Activated naive CD8-positive, alpha-beta T cell treated with anti-CD3 and anti-CD28 coated beads, Interleukin-2, amount 50 U/mL, for 24 hours (primary cell): Measurements from ENCODE around the gene ASAH2.
"Not testable (repeated sequence)": the region's sequence is repeated elsewhere in the genome, so short reads cannot be mapped to it uniquely, and the experiment has no call there.

Source experiments
- ATAC-seq: fragments of 150-1000 bp; cut with Tn5 transposase; one replicate; pipeline ENCODE4 v1.10.0; 2021
- DNase-seq: peaks from one replicate; pipeline ENCODE4 v3.0.0; 2021
- H3K27ac Mint-ChIP-seq: one replicate; pipeline ENCODE4 v1.8.0; 2021; ENCODE audit warnings: mild to moderate bottlenecking, mixed read lengths
- H3K27me3 Mint-ChIP-seq: one replicate; pipeline ENCODE4 v1.8.0; 2021; ENCODE audit warnings: mixed read lengths
- H3K36me3 Mint-ChIP-seq: one replicate; pipeline ENCODE4 v1.8.0; 2021; ENCODE audit warnings: low read depth, mixed read lengths
- H3K4me1 Mint-ChIP-seq: one replicate; pipeline ENCODE4 v1.8.0; 2021; ENCODE audit warnings: mixed read lengths
- H3K4me3 Mint-ChIP-seq: one replicate; pipeline ENCODE4 v1.8.0; 2021; ENCODE audit warnings: mild to moderate bottlenecking, moderate library complexity, mixed read lengths
- H3K9me3 Mint-ChIP-seq: one replicate; pipeline ENCODE4 v1.8.0; 2021; ENCODE audit warnings: mixed read lengths

Gene ASAH2

GRCh38 chr10:50275650-50276235, 24.4 kb upstream of the ASAH2 start:
- Mint-ChIP-seq H3K4me3 (no peak overlapping the region), H3K27ac (no peak overlapping the region), H3K36me3 (no peaks in the 10 kb centered on the region), H3K27me3 (peaks cover 17% of the 10 kb centered on the region), H3K4me1 (no peaks in the 10 kb centered on the region), H3K9me3 (no peaks in the 10 kb centered on the region)
- DNase-seq: peak; percentile 51
- no peak for ATAC-seq

- Mint-ChIP-seq H3K36me3 (no peaks in the 10 kb centered on the region), H3K27ac (no peak overlapping the region), H3K27me3 (peaks cover 13% of the 10 kb centered on the region), H3K9me3 (no peaks in the 10 kb centered on the region), H3K4me1 (no peaks in the 10 kb centered on the region), H3K4me3 (no peak overlapping the region)
- ATAC-seq: no peak
- no peak for DNase-seq
Observed at GRCh38 chr10:50272531-50272930, 21.2 kb upstream of the ASAH2 start.

- Mint-ChIP-seq H3K36me3 (no peaks in the 10 kb centered on the region), H3K4me3 (no peak overlapping the region), H3K27me3 (peaks cover 11% of the 10 kb centered on the region), H3K27ac (no peak overlapping the region), H3K4me1 (no peaks in the 10 kb centered on the region), H3K9me3 (no peaks in the 10 kb centered on the region)
- no peak for ATAC-seq
- DNase-seq: no peak
Observed at GRCh38 chr10:50271564-50272250, 20.4 kb upstream of the ASAH2 start.

DNA sequence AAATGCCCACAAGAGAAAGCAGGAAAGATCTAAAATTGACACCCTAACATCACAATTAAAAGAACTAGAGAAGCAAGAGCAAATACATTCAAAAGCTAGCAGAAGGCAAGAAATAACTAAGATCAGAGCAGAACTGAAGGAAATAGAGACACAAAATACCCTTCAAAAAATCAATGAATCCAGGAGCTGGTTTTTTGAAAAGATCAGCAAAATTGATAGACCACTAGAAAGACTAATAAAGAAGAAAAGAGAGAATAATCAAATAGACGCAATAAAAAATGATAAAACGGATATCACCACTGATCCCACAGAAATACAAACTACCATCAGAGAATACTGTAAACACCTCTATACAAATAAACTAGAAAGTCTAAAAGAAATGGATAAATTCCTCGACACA, 16.6 kb upstream of the ASAH2 start:
- DNase-seq, H3K4me3 Mint-ChIP-seq, H3K27ac Mint-ChIP-seq, ATAC-seq, H3K4me1 Mint-ChIP-seq, H3K9me3 Mint-ChIP-seq, H3K36me3 Mint-ChIP-seq: not testable (repeated sequence)
- peaks cover 33% of the 10 kb centered on the region for H3K27me3 Mint-ChIP-seq

- H3K27ac Mint-ChIP-seq, ATAC-seq, H3K4me3 Mint-ChIP-seq, H3K36me3 Mint-ChIP-seq, H3K9me3 Mint-ChIP-seq, DNase-seq: not testable (repeated sequence)
- Mint-ChIP-seq H3K27me3 (peaks cover 38% of the 10 kb centered on the region), H3K4me1 (peaks cover 26% of the 10 kb centered on the region)
Observed at GRCh38 chr10:50262625-50263024, 11.3 kb upstream of the ASAH2 start.

DNA sequence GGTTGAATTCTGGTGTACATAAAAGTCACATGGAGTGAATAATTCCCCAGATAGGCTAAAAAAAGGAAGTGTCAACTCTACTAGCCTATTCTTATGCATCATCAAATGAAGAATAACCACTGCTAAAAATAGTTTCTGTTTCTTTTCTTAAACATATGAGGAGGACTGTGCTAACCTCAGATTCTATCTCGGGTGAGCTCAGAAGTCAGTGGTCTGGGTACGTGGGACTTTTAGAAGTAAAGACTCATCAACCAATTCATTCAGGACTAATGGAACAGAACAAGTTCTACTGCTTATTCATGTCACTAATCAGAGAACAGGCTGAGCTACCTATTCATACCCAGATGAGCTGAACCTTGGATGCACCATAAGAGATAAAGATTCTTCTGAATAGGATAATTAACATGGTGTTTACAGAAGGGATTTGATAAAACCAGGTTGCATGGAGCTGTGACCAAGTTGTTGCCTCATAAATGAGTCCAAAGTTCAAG, 9.5 kb upstream of the ASAH2 start:
- Mint-ChIP-seq H3K36me3 (no peaks in the 10 kb centered on the region), H3K27me3 (peaks cover 37% of the 10 kb centered on the region), H3K4me3 (no peak overlapping the region), H3K27ac (peak overlapping the region; percentile 37), H3K9me3 (no peaks in the 10 kb centered on the region), H3K4me1 (peaks cover 26% of the 10 kb centered on the region)
- ATAC-seq (peak; percentile 97), DNase-seq (no peak)

- Mint-ChIP-seq H3K27me3 (peaks cover 32% of the 10 kb centered on the region), H3K36me3 (no peaks in the 10 kb centered on the region)
Observed at GRCh38 chr10:50254479-50254878, 3.2 kb upstream of the ASAH2 start.

DNA sequence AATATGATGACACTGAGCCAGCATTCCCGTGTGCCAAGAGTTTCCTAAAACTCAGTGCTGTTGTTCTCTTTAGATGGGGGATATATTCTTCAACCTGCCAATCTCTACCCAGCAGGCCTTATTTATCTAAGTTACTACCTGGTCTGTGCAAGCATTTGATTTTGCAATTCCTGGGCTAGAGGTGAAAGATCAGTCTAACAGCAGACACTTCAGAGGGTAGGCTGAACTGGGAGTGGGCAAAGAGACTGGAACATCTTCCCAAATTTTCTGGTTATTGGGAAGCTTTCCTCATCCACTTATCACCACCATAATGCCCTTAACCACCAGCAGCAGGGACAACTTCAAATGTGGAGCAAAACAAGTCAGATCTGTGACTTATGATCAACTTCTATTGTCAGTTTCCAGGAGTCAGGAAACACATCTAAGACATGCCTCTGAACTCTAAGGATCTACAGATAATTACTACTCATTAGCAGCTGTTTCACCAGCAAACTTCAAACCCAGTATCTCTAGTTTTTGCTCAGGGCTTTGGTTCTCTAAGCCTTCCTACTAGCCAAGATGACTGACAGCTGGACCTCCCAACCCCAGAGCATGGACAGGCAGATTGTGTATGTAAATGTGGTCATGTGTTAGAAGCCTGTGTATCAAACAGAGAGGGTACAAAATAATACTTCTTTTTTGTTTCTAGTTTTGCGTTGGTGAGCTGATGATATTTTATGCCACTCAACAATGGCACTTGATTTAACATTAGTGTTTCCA, 1.0 kb downstream of the ASAH2 start:
- H3K27ac Mint-ChIP-seq: no peak overlapping the region
- DNase-seq: no peak
- H3K9me3 Mint-ChIP-seq: no peaks in the 10 kb centered on the region
- no peak for ATAC-seq
- H3K36me3 Mint-ChIP-seq: no peaks in the 10 kb centered on the region
- H3K4me3 Mint-ChIP-seq: no peak overlapping the region
- peaks cover 23% of the 10 kb centered on the region for H3K27me3 Mint-ChIP-seq
- H3K4me1 Mint-ChIP-seq: no peaks in the 10 kb centered on the region

More at GRCh38 chr10:50254479-50254878, 3.2 kb upstream of the ASAH2 start:
- Mint-ChIP-seq H3K4me3 (no peak overlapping the region), H3K27ac (no peak overlapping the region), H3K4me1 (no peaks in the 10 kb centered on the region), H3K9me3 (no peaks in the 10 kb centered on the region)
- DNase-seq: no peak
- no peak for ATAC-seq

- no peaks in the 10 kb centered on the region for H3K9me3 Mint-ChIP-seq
- H3K4me1 Mint-ChIP-seq: no peaks in the 10 kb centered on the region
- DNase-seq (no peak), ATAC-seq (no peak)
- no peak overlapping the region for H3K27ac Mint-ChIP-seq
- H3K27me3 Mint-ChIP-seq: peaks cover 13% of the 10 kb centered on the region
- H3K4me3 Mint-ChIP-seq: no peak overlapping the region
- H3K36me3 Mint-ChIP-seq: no peaks in the 10 kb centered on the region
Observed at GRCh38 chr10:50248598-50248997, 2.7 kb downstream of the ASAH2 start.

GRCh38 chr10:50248062-50248461, 3.3 kb downstream of the ASAH2 start:
- peaks cover 16% of the 10 kb centered on the region for H3K27me3 Mint-ChIP-seq
- H3K9me3 Mint-ChIP-seq: no peaks in the 10 kb centered on the region
- no peak for ATAC-seq
- H3K4me1 Mint-ChIP-seq: no peaks in the 10 kb centered on the region
- H3K4me3 Mint-ChIP-seq: no peak overlapping the region
- no peak for DNase-seq
- no peaks in the 10 kb centered on the region for H3K36me3 Mint-ChIP-seq
- no peak overlapping the region for H3K27ac Mint-ChIP-seq

- Mint-ChIP-seq H3K27me3 (peaks cover 19% of the 10 kb centered on the region), H3K4me3 (no peak overlapping the region), H3K27ac (no peak overlapping the region), H3K4me1 (no peaks in the 10 kb centered on the region), H3K36me3 (no peaks in the 10 kb centered on the region), H3K9me3 (peaks cover 8% of the 10 kb centered on the region)
- no peak for DNase-seq
- no peak for ATAC-seq
Observed at GRCh38 chr10:50244201-50244600, 7.1 kb downstream of the ASAH2 start.

GRCh38 chr10:50242777-50243176, 8.5 kb downstream of the ASAH2 start:
- ATAC-seq (no peak), DNase-seq (no peak)
- Mint-ChIP-seq H3K27ac (no peak overlapping the region), H3K4me3 (no peak overlapping the region), H3K36me3 (no peaks in the 10 kb centered on the region), H3K27me3 (peaks cover 18% of the 10 kb centered on the region), H3K9me3 (peaks cover 8% of the 10 kb centered on the region), H3K4me1 (no peaks in the 10 kb centered on the region)

DNA sequence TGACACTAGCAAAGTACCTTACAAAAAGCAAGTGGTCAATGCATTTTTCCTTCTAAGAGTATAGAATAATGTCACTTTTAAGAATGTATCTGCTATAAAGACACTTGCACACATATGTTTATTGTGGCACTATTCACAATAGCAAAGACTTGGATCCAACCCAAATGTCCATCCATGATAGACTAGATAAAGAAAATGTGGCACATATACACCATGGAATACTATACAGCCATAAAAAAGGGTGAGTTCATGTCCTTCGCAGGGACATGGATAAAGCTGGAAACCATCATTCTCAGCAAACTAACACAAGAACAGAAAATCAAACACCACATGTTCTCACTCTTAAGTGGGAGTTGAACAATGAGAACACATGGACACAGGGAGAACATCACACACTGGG, 9.8 kb downstream of the ASAH2 start:
- ATAC-seq, H3K4me3 Mint-ChIP-seq, H3K27ac Mint-ChIP-seq, H3K36me3 Mint-ChIP-seq, H3K4me1 Mint-ChIP-seq, DNase-seq, H3K9me3 Mint-ChIP-seq: not testable (repeated sequence)
- peaks cover 21% of the 10 kb centered on the region for H3K27me3 Mint-ChIP-seq

DNA sequence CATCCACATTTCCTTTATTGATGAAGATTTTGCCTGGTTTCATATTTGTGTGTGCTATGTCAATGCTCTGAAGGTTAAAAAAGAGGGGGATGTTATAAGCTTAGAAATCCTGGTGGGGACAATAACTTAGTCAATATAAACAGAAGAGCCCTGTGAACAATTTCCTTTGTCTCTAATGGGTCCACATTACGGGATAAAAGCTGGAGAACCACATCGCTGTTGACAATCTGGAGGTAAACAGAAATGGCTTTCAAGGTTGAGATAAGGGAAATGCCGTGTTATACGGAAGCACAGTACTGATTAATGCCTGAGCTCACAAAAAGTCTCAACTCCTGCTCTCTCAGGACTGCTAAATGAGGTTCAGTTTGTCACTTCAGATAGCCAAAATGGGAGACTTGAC, 16.8 kb downstream of the ASAH2 start:
- DNase-seq (no peak), ATAC-seq (no peak)
- H3K27ac Mint-ChIP-seq: no peak overlapping the region

DNA sequence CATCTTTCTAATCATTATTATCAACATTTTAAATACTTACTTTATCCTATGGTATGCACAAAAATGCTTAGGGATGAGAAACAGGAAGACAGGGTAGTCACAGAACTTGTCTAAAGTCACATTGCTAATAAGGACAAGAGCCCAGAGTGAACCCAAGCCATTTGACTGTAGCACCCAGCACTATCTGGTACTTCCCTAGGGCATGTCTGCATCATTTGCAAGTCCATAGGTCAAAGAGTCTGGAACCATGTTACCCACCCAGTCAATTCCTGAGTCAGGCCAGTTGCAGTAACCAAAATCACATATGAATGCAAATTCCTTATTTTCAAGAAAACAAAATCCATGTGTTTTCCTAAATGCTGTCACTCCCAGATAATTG, 19.1 kb downstream of the ASAH2 start:
- Mint-ChIP-seq H3K4me1 (peaks cover 4% of the 10 kb centered on the region), H3K27me3 (peaks cover 35% of the 10 kb centered on the region), H3K9me3 (no peaks in the 10 kb centered on the region)

More for the DNA sequence above, 16.8 kb downstream of the ASAH2 start:
- Mint-ChIP-seq H3K9me3 (no peaks in the 10 kb centered on the region), H3K4me1 (peaks cover 4% of the 10 kb centered on the region), H3K4me3 (no peak overlapping the region), H3K27me3 (peaks cover 39% of the 10 kb centered on the region), H3K36me3 (no peaks in the 10 kb centered on the region)

More for the DNA sequence above, 19.1 kb downstream of the ASAH2 start:
- DNase-seq (no peak), ATAC-seq (no peak)
- no peak overlapping the region for H3K27ac Mint-ChIP-seq
- H3K4me3 Mint-ChIP-seq: no peak overlapping the region
- no peaks in the 10 kb centered on the region for H3K36me3 Mint-ChIP-seq
